MM.1S (cell line): ENCODE measurements around the gene ZNF785.

Experiments
- DNase-seq: peaks from one replicate; pipeline ENCODE4 v3.0.0-alpha.2; 2015
- H2AFZ ChIP-seq: fragments of 300-600 bp; sonication (generic); 2 replicates; pipeline ENCODE4 v1.6.0; 2016; ENCODE audit warnings: antibody characterized with exemption, low read length
- H3F3A ChIP-seq: fragments of 300-600 bp; sonication (generic); 2 replicates; pipeline ENCODE4 v1.6.1; 2016; ENCODE audit warnings: mild to moderate bottlenecking, antibody characterized with exemption, low read length, moderate library complexity, mixed read lengths; ENCODE audit not compliant: insufficient read depth
- H3K27ac ChIP-seq: fragments of 300-600 bp; sonication (generic); 2 replicates; pipeline ENCODE4 v1.5.1; 2016; ENCODE audit warnings: mild to moderate bottlenecking, low read length
- H3K27me3 ChIP-seq: fragments of 300-600 bp; sonication (generic); replicated peaks from 2 replicates; pipeline ENCODE4 v1.6.0; 2016; ENCODE audit warnings: low read length; ENCODE audit not compliant: insufficient read depth
- H3K36me3 ChIP-seq: fragments of 300-600 bp; sonication (generic); replicated peaks from 2 replicates; pipeline ENCODE4 v1.6.1; 2016; ENCODE audit warnings: mild to moderate bottlenecking, low read length, mixed read lengths; ENCODE audit not compliant: insufficient read depth
- H3K4me1 ChIP-seq: fragments of 300-600 bp; sonication (generic); 2 replicates; pipeline ENCODE4 v1.6.1; 2016; ENCODE audit warnings: low read length, mixed read lengths
- H3K4me2 ChIP-seq: fragments of 300-600 bp; sonication (generic); 2 replicates; pipeline ENCODE4 v1.6.0; 2016; ENCODE audit warnings: low read depth, low read length
- H3K4me3 ChIP-seq: fragments of 300-600 bp; sonication (generic); 2 replicates; pipeline ENCODE4 v1.5.1; 2016; ENCODE audit warnings: low read length, mixed read lengths
- H3K79me2 ChIP-seq: fragments of 300-600 bp; sonication (generic); 2 replicates; pipeline ENCODE4 v1.6.1; 2016; ENCODE audit warnings: mixed run types, low read length, mixed read lengths
- H3K9ac ChIP-seq: fragments of 300-600 bp; sonication (generic); 2 replicates; pipeline ENCODE4 v1.6.1; 2016; ENCODE audit warnings: low read length, mixed read lengths
- H3K9me2 ChIP-seq: fragments of 300-600 bp; sonication (generic); replicated peaks from 2 replicates; pipeline ENCODE4 v1.6.1; 2016; ENCODE audit warnings: mild to moderate bottlenecking, low read length, mixed read lengths; ENCODE audit not compliant: insufficient read depth
- H3K9me3 ChIP-seq: fragments of 300-600 bp; sonication (generic); replicated peaks from 2 replicates; pipeline ENCODE4 v1.6.1; 2016; ENCODE audit warnings: mild to moderate bottlenecking, low read length, mixed read lengths; ENCODE audit not compliant: insufficient read depth
- H4K20me1 ChIP-seq: fragments of 300-600 bp; sonication (generic); 2 replicates; pipeline ENCODE4 v1.6.1; 2016; ENCODE audit warnings: mild to moderate bottlenecking, low read length, moderate library complexity, mixed read lengths; ENCODE audit not compliant: insufficient read depth
- EZH2 ChIP-seq: fragments of 300-600 bp; sonication (generic); optimal IDR thresholded peaks from 2 replicates; pipeline ENCODE3; 2017; ENCODE audit warnings: low read depth, mild to moderate bottlenecking, antibody characterized with exemption, low read length, mixed read lengths
- EZH2phosphoT487 ChIP-seq: fragments of 300-600 bp; sonication (generic); IDR thresholded peaks from 2 replicates; pipeline ENCODE4 v1.6.1; 2018; ENCODE audit warnings: antibody characterized with exemption, low read length
- TF ChIP-seq, protein P1 (sequence below): fragments of 300-600 bp; sonication (generic); IDR thresholded peaks from 2 replicates; pipeline ENCODE4 v1.5.1; 2016; ENCODE audit warnings: antibody characterized with exemption, low read length, mixed read lengths

The ZNF785 gene

DNA sequence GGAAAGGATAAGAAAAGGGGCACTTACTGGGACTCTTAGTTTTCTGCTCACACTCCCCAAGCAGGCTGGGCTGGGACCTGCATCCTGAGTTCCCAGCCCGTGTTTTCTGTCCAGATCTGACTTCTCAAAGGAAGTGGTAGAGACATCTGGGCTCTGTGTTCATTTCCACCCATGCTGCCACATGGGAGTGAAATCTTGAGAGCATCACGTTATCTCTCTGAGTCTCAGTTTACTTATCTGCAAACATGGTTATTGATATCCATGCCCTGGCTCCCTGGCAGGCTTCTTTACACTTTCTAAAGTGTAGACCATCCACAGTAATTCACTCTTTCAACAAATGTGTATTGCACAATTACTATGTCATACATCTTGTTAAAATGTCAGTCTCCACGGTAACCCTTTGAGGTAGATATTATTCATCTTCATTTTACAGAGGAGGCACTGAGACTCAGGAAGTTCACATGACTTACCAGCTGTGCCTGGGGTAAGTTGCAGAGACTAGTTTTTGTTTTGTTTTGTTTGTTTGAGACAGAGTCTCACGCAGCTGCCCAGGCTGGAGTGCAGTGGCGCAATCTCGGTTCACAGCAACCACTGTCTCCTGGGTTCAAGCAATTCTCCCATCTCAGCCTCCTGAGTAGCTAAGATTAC is 17.4 kb downstream of the ZNF785 start:
- no peaks in the 10 kb centered on the region for H3K9me2 ChIP-seq
- TF ChIP-seq, protein P1, sequence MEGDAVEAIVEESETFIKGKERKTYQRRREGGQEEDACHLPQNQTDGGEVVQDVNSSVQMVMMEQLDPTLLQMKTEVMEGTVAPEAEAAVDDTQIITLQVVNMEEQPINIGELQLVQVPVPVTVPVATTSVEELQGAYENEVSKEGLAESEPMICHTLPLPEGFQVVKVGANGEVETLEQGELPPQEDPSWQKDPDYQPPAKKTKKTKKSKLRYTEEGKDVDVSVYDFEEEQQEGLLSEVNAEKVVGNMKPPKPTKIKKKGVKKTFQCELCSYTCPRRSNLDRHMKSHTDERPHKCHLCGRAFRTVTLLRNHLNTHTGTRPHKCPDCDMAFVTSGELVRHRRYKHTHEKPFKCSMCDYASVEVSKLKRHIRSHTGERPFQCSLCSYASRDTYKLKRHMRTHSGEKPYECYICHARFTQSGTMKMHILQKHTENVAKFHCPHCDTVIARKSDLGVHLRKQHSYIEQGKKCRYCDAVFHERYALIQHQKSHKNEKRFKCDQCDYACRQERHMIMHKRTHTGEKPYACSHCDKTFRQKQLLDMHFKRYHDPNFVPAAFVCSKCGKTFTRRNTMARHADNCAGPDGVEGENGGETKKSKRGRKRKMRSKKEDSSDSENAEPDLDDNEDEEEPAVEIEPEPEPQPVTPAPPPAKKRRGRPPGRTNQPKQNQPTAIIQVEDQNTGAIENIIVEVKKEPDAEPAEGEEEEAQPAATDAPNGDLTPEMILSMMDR = no peak
- TF ChIP-seq EZH2 (no peak), EZH2phosphoT487 (no peak)
- peak overlapping the region; percentile 64 for H2AFZ ChIP-seq
- H3K4me1 ChIP-seq = peaks cover 13% of the 10 kb centered on the region
- H3K79me2 ChIP-seq = peaks cover 7% of the 10 kb centered on the region; the same call in 1 of the 2 replicates
- no peaks in the 10 kb centered on the region for H3K9me3 ChIP-seq
- H3K36me3 ChIP-seq = no peaks in the 10 kb centered on the region
- H4K20me1 ChIP-seq = no peaks in the 10 kb centered on the region
- peak; percentile 87 for DNase-seq
- H3K9ac ChIP-seq = peak overlapping the region; percentile 39; the same call in 1 of the 2 replicates
- H3K4me2 ChIP-seq = peak overlapping the region; percentile 60
- H3K27ac ChIP-seq = peak overlapping the region; percentile 74
- H3K27me3 ChIP-seq = no peaks in the 10 kb centered on the region
- H3F3A ChIP-seq = peaks cover 17% of the 10 kb centered on the region
- H3K4me3 ChIP-seq = peak overlapping the region; percentile 38; the same call in 1 of the 2 replicates

DNA sequence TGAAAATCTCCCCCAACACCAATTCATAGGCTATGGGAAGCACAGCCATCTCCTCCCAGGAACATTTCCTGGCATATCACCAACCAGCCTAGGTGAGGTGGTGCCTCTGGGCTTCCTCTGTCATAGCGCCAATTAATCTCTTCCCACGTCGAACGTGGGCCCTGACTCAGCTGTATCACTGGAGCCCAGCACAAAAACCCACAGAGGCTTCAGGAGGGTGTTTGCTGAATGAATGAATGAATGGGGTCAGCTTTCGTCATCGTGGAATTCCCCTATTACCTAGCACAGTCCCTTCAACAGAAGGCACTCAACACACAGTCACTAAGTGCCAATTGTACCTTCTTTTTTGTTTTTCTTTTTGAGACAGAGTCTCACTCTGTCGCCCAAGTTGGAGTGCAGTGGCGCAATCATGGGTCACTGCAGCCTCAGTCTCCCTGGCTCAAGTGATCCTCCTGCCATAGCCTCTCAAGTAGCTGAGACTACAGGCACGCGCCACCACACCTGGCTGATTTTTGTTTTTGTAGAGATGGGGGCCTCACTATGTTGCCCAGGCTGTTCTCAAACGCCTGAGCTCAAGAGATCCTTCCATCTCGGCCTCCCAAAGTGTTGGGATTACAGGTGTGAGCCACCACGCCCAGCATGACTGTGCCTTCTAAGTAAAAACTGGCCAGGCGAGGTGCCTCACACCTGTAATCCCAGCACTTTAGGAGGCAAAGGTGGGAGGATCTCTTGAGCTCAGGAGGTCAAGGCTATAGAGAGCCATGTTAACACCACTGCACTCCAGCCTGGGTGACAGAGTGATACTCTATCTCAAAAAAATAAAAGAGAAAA is 18.1 kb downstream of the ZNF785 start:
- no peak overlapping the region for H3K4me3 ChIP-seq
- no peak for DNase-seq
- H3K27me3 ChIP-seq = no peaks in the 10 kb centered on the region
- H3K79me2 ChIP-seq = no peaks in the 10 kb centered on the region
- H3K4me2 ChIP-seq = peak overlapping the region; percentile 60; the same call in 1 of the 2 replicates
- H3K9me3 ChIP-seq = no peaks in the 10 kb centered on the region
- no peaks in the 10 kb centered on the region for H3K9me2 ChIP-seq
- H3K27ac ChIP-seq = peak overlapping the region; percentile 74; the same call in 1 of the 2 replicates
- H4K20me1 ChIP-seq = no peaks in the 10 kb centered on the region
- H3F3A ChIP-seq = peaks cover 17% of the 10 kb centered on the region
- no peaks in the 10 kb centered on the region for H3K36me3 ChIP-seq
- TF ChIP-seq, protein P1 = no peak
- no peak for TF ChIP-seq EZH2
- no peak for TF ChIP-seq EZH2phosphoT487
- H2AFZ ChIP-seq = peak overlapping the region; percentile 64
- H3K4me1 ChIP-seq = peaks cover 13% of the 10 kb centered on the region
- peak overlapping the region; percentile 39; the same call in 1 of the 2 replicates for H3K9ac ChIP-seq

DNA sequence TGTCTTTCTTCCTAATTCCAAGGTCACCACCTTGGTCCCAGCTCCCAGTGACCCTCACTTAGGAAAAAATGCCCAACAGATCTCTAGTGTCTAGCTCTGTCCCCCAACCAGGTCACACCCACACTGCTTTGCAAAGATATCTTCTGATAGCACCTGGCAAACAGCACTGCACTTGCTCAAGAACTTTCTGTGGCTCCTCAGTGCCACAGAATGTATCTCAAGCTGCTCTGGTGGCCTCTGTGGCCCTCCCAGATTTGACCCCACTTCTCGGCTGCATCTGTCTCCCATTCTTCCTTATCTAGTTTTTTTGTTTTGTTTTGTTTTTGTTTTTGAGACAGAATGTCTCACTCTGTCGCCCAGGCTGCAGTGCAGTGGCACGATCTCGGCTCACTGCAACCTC is 19.0 kb downstream of the ZNF785 start:
- Histone ChIP-seq H3K4me3 (no peak overlapping the region), H2AFZ (no peak overlapping the region), H3K27me3 (no peaks in the 10 kb centered on the region), H3K4me2 (no peak overlapping the region), H3K9me2 (no peaks in the 10 kb centered on the region), H3K79me2 (no peaks in the 10 kb centered on the region), H3K9ac (no peak overlapping the region), H3K9me3 (no peaks in the 10 kb centered on the region), H3K4me1 (peaks cover 13% of the 10 kb centered on the region), H3K36me3 (no peaks in the 10 kb centered on the region), H3K27ac (no peak overlapping the region), H3F3A (peaks cover 13% of the 10 kb centered on the region), H4K20me1 (no peaks in the 10 kb centered on the region)
- DNase-seq = no peak
- TF ChIP-seq EZH2phosphoT487 (no peak), EZH2 (no peak)
- TF ChIP-seq, protein P1 = no peak
